ENCODE measurements around the gene MYLK.
"Not testable (repeated sequence)": the region's sequence is repeated elsewhere in the genome, so short reads cannot be mapped to it uniquely, and the experiment has no call there.

Gene MYLK

DNA sequence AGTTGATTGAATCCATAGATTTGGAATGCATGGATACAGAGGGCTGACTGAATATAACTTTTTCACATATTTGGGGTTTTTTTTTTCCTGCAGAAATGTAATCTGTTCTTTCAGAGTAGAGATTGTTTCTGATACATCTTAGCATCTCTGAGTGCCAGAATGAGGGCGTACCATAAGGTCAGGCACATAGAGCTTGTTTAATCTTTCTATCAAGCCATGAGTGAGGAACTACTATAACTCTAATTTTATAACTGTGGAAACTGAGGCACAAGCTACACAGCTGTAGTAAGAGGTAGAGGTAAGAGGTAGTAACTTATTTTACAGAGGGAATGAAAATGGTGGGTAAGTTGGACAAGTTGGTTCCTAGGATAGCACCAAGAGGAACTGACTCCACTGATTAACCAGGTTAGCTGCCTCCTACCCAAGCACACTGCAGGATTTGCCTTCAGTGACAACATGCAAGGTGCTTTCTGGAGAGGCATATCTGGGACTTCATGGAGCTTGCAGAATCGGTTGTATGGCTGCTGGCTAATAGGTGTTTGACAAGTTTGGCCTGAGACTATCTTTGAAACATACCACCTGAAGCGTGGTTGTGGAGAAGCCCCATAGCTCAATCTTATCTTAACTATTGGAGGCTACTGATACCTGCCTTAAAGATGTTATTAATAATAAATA, 275.7 kb downstream of the MYLK start:
- DNase-seq, result no peak

DNA sequence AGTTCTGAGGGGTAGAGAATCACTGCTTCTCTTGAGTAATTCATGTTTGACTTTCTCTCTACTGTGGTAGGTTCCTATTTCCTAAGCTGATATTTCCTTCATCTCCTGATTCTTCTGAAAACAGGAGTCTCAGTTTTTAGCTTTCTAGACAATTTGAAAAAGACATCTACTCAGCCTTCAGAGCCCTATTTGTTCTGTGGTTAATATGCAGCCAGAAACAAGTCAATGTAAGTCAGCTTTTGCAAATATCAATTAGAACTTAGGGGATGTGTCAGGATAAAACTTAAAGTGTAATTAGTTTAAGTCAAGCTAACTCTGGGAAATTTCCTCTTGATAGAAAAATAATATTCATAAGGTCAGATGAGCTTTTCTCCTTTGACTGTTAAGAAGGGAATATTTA, 277.6 kb downstream of the MYLK start:
- DNase-seq, result no peak

DNA sequence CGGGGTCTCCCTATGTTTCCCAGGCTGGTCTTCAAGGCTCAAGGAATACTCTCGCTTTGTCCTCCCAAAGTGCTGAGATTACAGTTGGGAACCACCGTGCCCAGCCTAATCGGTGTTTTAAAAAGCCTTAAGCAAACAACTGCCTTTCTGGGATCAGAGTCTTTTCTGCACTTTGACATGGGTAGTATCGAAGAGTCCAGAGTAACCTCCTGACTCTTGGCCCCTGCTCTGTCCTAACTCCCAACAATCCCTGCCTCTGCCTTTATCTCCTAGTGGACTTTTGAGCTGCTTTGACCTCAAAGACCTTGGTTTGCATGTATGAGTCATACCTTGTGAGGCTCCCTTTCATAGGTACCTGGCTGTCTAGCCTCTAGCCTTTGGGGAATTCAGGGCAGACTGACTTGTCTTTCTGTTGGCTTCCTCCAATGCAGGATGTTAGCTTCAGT, 278.3 kb downstream of the MYLK start:
- DNase-seq, result no peak

DNA sequence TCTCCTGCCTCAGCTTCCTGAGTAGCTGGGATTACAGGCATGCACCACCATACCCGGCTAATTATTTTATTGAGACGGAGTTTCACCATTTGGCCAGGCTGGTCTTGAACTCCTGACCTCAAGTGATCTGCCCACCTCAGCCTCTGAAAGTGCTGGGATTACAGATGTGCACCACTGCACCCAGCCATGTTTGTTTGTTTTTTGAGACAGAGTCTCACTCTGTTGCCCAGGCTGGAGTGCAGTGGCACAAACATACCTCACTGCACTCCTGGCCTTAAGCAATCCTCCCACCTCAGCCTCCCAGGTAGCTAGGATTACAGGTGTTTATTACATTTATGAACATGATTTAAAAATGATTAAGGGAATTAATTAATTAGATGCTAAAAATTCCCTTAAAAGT, 281.0 kb downstream of the MYLK start:
- not testable (repeated sequence) for DNase-seq

DNA sequence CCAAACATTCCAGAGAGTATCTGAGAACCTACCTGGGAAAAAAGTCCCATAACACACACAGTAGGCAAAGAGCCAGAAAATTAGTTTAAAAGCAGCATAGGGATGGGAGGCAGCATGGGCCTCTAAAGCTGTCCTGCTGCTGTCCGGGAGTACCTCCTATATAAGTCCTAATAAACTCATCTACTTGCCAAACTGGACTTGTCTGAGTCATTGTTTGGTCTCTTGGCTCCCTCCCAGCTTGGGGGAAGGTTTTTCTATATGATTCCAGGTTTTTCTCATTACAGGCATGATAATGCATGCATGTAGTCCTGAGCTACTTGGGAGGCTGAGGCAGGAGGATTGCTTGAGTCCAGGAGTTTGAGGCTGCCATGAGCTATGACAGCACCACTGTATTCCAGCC, 281.8 kb downstream of the MYLK start:
- no peak for DNase-seq

DNA sequence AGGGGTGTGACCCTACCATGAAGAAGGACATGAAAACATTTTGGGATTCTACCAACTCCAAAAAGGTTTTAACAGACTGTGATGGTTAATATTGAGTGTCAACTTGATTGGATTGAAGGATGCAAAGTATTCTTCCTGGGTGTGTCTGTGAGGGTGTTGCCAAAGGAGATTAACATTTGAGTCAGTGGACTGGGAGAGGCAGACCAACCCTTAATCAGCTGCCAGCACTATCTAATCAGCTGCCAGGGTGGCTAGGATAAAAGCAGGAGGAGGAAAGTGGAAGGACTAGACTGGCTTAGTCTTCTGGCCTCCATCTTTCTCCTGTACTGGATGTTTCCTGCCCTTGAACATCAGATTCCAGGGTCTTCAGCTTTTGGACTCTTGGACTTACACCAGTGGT, 283.3 kb downstream of the MYLK start:
- not testable (repeated sequence) for DNase-seq

DNA sequence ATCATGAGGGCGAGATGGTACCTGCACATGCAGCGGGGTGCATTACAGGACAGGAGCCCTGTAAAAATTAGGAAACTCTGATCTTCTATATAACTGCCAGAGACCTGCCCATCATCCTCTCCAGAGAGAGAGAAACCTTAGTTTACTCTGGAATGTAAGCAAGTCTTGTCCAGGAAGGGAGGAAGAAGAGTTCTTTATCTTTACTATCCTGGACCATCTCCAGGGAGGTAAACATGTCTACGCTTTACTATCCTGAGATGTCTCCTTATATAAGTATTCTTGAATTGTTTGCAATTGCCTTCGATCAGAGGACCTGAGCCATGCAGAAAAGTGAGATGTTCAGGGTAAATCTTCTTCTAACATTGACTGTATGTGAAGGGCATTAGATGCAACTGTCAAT, 286.6 kb downstream of the MYLK start:
- DNase-seq, result no peak

DNA sequence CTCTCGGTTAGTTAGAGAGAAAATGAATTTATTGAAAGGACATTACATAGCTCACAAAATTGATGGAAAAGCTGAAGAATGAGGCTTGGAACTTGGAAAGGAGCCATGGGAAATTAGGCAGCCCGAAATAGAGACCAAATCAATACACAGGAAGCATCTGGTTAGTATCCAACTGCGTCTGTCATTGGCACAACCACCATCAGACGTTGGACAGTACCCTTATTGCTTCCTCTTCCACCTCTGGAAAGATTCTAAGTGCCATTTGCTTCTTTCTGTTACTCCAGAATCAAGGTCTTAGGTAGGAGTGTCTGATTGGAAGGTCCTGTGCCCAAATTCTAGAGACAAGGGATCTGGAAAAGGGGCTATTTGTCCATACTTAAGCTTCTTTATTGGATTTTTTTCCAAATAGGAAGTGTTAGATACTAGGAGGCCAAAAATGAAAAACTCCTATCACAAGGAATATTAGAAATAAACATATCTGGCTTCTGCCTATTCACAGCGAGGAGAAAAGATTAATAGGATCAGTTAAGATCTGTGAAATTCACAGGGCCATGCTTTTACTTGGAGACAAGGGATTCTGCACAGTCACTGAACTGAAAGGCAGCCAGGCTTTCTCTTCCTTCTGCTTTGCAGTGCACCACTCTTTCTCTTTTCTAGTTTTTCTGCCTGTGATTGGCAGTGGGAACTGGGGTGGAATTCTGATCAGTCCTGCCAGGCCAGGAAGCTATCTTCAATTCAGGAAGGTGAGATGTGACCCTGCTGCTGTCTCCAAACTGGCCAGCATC, 288.5 kb downstream of the MYLK start:
- no peak for DNase-seq

DNA sequence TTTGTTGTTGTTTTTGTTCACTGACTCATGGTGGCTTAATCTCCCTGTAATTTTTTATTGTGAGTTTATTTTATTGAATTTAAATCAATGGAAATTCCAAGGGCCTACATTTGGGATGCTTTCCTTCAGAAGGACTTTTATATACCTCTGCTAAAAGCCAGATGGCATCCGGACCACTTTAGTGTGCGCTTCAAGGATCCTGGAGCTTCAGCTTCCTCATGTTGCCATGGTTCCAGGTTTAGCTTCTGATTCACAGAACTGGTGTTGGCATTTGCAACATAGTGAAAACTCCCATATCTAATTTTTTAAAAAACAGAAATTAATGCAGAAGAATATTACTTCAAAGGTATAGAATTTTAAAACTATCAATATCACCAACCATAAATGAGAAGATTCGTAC, 290.8 kb downstream of the MYLK start:
- no peak for DNase-seq

DNA sequence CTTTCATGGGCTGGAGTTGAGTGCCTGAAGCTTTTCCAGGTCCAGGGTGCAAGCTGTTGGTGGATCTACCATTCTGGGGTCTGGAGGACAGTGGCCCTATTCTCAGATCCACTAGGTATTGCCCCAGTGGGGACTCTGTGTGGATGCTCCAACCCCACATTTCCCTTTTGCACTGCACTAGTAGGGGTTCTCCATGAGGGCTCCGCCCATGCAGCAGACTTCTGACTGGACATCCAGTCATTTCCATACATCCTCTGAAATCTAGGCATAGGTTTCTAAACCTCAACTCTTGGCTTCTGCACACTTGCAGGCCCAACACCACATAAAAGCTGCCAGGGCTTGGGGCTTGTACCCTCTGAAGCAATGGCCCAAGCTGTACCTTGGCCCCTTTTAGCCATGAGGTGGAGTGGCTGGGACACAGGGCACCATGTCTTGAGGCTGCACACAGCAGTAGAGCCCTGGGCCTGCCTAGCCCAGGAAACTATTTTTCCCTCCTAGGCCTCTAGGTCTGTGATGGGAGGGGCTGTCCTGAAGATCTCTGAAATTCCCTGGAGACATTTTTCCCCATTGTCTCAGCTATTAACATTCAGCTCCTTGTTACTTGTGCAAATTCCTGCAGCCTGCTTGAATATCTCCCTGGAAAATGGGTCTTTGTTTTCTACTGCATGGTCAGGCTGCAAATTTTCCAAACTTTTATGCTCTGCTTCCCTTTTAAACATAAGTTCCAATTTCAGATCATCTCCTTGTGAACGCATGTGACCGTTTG, 293.3 kb downstream of the MYLK start:
- no peak for DNase-seq

DNA sequence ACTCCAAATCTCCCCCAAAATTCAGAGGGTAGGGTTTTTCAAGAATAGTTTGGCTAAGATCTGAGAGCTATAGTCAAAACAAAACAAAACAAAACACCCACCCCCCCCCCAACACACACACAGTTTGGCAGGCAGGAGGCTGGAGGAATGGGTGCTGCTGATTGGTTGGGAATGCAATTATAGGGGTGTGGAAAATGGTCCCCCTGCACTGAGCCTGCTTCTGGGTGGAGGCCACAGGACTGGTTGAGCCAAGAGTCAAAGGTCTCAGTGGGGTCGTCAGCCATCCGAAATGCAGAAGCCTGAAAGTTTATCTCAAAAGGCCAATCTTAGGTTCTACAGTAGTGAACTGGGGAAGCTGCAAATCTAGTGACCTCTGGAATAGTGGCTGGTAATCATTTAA, 296.7 kb downstream of the MYLK start:
- DNase-seq, result no peak

DNA sequence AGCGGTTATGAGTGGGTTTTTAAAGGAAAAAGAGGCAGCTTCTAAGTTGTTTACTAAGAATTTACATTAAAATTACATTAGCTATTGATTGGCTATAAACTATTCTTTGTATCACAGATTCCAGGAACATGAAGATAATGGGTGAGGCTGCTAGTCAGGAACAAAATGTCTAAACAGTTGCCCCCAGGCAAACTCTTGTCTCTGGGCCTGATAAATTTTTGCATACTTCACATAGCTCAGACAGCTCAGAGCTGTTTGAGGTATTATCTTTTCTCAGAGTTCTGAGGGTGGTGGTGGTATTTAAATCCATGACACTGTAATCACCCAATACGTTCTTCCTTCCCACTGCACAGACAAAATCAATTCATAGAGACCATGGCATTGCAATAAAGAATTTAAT, 297.2 kb downstream of the MYLK start:
- no peak for DNase-seq

DNA sequence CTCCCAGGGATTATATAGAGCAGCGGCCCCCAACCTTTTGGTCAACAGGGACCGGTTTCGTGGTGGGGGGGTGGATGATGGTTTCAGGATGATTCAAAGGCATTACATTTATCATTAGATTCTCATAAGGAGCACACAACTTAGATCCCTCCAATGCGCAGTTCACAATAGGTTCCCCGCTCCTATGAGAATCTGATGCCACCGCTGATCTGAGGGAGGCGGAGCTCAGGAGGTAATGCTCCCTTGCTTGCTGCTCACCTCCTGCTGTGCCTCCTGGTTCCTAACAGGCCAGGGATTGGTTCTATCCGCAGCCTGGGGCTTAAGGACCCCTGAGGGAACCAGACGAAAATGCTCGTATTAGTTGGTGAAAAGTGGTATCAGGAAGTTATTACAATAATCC, 298.0 kb downstream of the MYLK start:
- DNase-seq, result peak; percentile 30

DNA sequence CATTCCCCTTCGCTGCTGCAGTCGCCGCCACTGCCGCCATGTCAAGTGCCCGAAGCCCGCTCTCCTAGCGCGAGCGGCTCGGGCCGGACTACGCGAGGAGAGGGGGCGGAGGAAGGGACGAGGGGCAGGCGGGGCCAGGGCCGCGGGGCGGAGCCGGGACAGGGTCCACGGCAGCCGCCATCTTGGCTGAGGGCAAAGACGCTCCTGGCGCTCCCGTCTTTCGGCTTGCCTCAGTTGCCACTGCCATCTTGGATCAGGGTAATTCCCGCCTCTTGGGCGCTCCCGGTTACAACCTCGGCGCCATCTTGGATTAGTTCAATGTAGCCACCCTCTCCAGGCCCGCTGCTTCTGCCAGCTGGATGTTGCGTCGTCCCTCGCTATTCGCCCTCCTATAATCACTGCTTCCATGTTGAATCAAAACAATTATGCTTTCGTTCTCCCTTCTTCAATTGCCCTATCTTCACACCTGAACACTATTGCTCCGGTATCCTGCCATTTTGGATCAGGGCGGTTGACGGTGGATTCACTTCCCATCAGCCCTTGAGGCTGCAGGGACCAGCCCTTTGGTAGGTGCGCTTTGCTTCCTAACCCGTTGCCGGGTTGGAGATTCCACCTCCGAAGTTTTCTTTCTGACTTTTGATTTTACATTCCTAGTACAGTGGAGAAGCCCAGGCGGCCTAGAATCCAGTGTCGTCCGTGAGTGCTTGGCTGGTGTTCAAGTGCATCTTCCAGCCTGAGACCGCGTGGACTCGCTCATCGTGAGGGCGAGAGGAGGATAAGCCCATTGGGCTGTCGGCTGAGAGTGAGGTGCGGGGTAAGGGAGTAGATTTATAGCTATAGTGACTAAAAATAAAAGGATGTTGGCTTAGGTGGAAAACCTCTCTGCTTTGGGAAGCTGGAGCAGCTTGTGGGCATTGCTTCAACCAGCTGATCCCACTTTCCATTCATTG, 298.9 kb downstream of the MYLK start, which contains the start of gene HACD2:
Gene HACD2, minus strand, starts transcription at position 66 of the 950 bp plus-strand sequence. Its CDS starts 26 bp downstream, at position 40.
- peak; percentile 95 for DNase-seq

DNA sequence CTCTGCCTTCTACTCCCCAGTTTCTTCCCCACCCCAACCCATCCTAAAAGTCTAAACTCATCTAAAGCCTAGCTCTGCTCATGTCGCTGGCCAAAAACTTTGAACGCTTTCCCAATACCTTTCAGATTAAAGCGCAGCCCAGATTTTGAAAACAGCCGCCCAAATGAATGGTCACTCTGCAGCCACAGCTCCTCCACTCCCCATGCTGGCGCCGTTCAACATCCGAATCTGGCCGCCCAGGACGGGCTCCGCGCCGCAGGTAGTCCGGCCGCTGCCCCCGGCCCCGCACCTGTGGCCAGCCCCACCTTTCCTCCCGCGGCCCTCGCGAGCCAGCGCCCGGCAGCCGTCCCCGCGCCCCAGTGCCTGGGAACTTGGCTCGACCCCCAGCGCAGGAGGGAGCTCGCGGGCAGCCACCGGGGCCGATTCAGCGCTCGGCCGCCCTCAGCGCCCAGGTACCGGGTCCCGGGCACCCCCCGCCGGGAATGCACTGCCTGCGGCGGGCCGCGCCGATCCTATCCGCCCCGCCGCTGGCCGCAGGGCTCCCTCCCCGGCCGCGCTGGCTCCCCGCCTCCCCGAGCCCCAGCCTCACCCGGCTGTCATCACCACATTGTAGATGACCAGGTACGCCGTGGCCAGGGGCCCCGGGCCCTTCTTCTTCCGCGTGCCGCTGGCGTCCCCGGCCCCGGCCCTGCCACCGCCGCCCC, 299.7 kb downstream of the MYLK start:
- peak; percentile 3 for DNase-seq

DNA sequence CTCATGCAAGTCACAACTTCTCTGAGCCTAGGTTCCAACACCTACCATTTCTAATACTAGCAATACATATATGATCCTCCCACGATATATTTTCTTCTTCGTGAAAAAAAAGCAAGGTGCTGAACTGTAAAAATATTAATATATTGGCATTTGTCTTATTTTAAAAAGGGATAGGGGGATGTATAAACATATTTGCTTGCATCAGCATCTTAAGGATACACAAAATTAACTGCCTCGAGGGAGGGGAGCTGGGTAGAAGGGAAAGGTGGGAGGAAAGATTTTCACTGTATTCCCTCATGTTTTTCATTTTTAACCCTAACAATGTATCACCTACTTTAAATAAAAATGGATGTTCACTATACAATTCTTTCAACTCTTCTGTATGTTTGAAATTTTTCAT, 300.6 kb downstream of the MYLK start:
- DNase-seq, result no peak

DNA sequence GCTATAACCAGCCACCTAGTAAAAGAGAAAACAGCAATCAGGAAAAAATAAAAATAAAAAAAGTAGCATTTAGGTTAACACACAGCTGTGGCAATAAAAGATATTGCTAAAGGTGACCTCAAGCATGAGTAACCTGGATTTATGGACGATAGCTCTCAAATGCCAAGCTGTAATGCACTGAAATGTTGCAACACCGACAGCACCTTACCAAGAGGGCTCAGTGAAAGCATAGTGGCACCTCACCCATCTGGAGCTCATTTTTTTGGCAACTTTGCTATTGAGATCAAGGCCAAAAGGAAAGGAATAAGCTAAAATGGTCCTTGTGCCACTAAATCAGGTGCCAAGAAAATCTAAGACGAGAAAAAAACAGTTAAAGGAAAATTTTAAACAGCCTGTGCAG, 301.8 kb downstream of the MYLK start:
- DNase-seq, result no peak

DNA sequence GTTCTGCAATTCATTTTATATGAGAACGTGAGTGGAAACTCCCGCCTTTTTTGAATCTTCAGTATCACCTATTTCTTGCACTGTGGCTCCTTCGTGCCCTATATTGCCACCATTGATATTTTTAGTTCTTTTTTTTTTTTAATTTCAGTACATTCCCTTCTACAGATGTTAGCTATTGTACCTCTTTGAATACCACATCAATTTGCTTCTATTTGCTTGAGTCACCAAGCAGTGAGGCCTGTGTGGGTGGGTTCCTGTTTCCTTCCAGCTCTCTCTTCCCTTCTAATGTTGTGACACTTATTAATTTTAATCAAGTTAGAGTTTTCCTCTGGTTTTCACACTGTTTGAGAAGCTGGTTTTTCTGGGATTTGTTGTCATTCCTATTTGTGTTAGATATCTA, 308.0 kb downstream of the MYLK start:
- no peak for DNase-seq

DNA sequence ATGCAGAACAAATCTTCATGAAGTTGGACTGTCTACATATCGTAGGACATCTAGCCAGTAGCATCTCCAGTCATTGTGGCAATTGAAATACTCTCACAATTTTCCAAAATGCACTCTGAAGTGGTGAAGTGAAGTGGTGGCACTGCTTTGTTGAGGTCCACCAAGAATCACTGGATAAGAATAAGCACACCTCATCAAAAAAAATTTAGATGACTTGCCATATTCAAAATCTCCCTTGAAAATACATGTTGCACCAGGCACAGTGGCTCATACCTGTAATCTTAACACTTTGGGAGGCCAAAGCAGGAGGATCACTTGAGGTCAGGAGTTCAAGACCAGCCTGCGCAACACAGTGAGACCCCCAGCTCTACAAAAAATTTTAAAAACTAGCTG, 312.2 kb downstream of the MYLK start:
- DNase-seq, result no peak

DNA sequence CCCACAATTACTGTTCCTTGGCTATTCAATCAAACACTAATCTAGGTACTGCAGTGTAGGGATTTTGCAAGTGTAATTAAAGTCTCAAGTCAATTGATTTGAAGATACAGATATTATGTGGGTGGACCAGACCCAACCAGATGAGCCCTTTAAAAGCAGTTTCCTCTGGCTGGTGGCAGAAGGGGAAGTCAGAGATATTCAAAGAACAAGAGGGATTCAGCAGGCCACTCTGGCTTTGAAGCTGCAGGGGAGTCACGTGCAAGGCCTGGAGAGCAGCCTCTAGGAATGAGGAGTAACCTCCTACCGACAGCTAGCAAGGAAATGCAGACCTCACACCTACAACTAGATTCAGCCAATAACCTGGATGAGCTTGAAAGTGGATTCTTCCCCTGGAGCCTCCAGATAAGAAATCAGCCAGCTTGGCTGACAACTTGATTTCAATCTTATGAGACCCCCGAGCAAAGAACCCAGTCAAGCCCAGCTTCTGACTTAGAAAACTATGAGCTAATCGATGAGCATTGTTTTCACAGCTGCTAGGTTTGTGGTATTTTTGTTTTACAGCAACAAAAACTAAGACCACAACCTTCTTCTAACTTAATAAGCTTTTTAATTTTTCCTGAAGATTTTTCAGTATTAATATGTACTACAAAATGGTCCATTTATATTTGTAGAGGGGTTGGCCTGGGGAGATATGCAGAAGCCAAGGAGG, 312.7 kb downstream of the MYLK start:
- DNase-seq, result no peak

DNA sequence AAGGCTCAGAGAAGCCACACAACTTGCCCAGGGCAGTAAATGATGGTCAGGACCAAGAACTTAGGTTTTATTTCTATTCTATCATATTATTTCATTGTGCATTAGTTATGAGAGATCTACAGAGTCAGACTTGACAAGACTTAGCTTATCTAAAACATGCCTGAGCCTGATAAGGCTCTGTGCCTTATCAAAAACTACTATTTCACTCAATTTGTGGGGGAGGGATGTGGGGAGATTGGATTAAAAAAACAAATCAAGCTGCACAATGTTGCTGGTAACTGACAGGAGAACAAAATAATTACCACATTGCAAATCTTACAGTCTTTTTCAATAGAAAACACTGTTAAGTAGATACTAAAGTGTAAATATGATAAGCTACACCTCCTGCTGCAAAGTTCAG, 315.3 kb downstream of the MYLK start:
- no peak for DNase-seq
